ENCODE data around the gene CFHR2.

CFHR2 gene

DNA sequence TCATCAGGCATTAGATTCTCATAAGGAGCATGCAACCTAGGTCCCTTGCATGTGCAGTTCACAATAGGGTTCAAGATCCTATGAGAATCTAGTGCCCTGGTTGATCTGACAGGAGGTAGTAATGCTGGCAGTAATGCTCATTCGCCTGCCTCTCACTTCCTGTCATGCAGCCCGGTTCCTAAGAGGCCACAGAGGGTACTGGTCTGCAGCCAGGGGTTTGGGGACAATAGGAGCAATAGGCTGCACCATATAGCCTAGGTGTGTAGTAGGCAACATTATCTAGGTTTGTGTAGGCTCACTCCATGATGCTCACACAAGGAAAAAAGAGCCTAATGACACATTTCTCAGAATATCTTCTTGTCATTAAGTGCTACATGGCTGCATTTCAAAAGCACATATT is 59.6 kb downstream of the CFHR2 start:
- no peak for DNase-seq

GRCh38 chr1:197008861-197009260 is 65.3 kb downstream of the CFHR2 start:
- no peak for DNase-seq
